ENCODE measurements around the gene TPCN1.

GRCh38 chr12:113271853-113272561, 50.7 kb downstream of the TPCN1 start:
- no peak for TF ChIP-seq EZH2 (IDR thresholded peaks at IDR 0.05; ENCODE audit: insufficient read depth, low read length)
- no peak for TF ChIP-seq CTCF (IDR thresholded peaks at IDR 0.05; ENCODE audit: insufficient read depth, low read depth, low read length)
